BLaER1 treated with 17β-estradiol and CSF1 and Interleukin-3, amounts not matched to agents 10 nM and 100 nM (cell line): Measurements from ENCODE around the gene GARNL3.

Experiments
- H3K27ac ChIP-seq, 11 experiments: shearing (Covaris generic); formaldehyde crosslinking; 2 replicates each; pipeline ENCODE4 v1.8.1; 2022
- H3K27me3 ChIP-seq, 11 experiments: shearing (Covaris generic); formaldehyde crosslinking; 2 replicates each; pipeline ENCODE4 v1.8.1; 2022
- H3K36me3 ChIP-seq, 11 experiments: shearing (Covaris generic); formaldehyde crosslinking; 2 replicates each; pipeline ENCODE4 v1.8.1; 2022
- H3K4me1 ChIP-seq, 10 experiments: shearing (Covaris generic); formaldehyde crosslinking; 2 replicates each; pipeline ENCODE4 v1.8.1; 2022
- H3K4me2 ChIP-seq, 11 experiments: shearing (Covaris generic); formaldehyde crosslinking; 2 replicates each; pipeline ENCODE4 v1.8.1; 2022
- H3K4me3 ChIP-seq, 10 experiments: shearing (Covaris generic); formaldehyde crosslinking; 2 replicates each; pipeline ENCODE4 v1.8.1; 2022
- H3K9ac ChIP-seq, 11 experiments: shearing (Covaris generic); formaldehyde crosslinking; 2 replicates each; pipeline ENCODE4 v1.8.1; 2022
- H3K9me3 ChIP-seq, 11 experiments: shearing (Covaris generic); formaldehyde crosslinking; replicated peaks in 1 of 11; 2 replicates each; pipeline ENCODE4 v1.8.1; 2022
- H4K20me1 ChIP-seq, 11 experiments: shearing (Covaris generic); formaldehyde crosslinking; 2 replicates each; pipeline ENCODE4 v1.8.1; 2022
- Cebpa-rat ChIP-seq, 11 experiments: shearing (Covaris generic); IDR thresholded peaks; 2 replicates each; pipeline ENCODE4 v1.8.1; 2022

The GARNL3 gene

DNA sequence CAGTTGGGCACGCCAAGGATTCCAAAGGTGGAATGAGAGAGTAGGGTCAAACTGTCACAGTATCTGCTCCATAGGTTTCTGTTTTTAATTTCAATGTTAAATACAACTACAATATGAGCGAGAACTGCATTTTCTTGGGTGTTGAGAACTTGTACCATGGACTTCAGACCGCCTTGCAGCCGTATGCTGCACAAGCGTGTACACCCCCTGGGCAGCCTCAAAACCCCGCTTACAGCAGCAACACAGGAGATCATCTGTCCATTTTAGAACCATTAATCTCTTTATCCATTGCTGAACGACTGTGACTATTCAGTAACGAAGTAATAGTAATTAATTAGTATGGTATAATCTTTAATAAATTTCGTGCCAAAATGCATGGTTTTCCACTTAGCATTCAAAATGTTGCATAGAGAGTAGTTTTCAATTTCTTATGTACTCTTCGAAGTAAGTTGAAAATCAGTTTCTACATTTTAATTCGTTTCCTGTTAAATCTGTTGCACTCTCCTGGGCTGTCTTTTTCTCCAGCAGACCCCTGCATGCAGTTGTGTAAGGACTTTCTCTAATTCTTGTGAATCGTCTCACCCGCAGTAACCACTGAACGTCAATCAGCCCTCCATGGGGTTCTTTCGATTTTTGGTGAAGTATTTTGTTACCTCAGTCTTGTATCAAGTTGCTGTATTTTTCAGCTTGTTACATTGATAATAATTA lies 42.0 kb upstream of the GARNL3 start:
- Histone ChIP-seq H3K9ac (no peak overlapping the region), H3K4me1 (peaks cover 6 to 39% (median 32%) of the 10 kb centered on the region in 10 experiments; a peak in 18 of 20 replicates), H3K27ac (no peak overlapping the region), H3K27me3 (peaks cover 15 to 25% (median 19%) of the 10 kb centered on the region in 11 experiments), H4K20me1 (peaks cover 0 to 23% (median 12%) of the 10 kb centered on the region in 11 experiments; a peak in 12 of 22 replicates), H3K9me3 (no peaks in the 10 kb centered on the region), H3K4me3 (no peak overlapping the region), H3K36me3 (no peaks in the 10 kb centered on the region), H3K4me2 (peak overlapping the region in 8 of 11 experiments; percentile 43 to 62 (median 51); a peak in 15 of 22 replicates)
- TF ChIP-seq Cebpa-rat (IDR thresholded peaks at IDR 0.05) = no peak

DNA sequence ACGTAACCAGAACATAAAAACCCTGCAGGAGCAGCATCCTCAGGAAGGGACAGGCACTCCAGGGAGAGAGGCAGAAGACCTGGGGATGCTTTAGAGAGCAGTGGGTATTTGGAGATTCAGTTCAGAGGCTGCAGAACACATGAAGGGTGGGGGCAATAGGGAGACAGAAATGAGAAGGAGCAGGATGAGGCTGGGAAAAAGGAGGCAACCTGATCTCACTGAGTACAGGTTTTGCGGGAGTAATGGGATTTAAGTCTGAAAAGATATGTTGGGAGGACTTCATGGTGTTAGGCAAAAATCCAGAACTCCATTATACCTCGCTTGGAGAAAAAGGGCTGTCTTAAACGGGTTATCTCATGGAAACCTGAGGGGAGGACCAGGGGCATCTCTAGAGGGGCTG lies 41.3 kb upstream of the GARNL3 start:
- Histone ChIP-seq H4K20me1 (peaks cover 0 to 23% (median 12%) of the 10 kb centered on the region in 11 experiments; a peak in 12 of 22 replicates), H3K27ac (no peak overlapping the region), H3K9me3 (no peaks in the 10 kb centered on the region), H3K4me3 (no peak overlapping the region), H3K4me2 (peak overlapping the region in 3 of 11 experiments; percentile 82 to 94 (median 84); a peak in 4 of 22 replicates), H3K9ac (no peak overlapping the region), H3K27me3 (peaks cover 15 to 25% (median 19%) of the 10 kb centered on the region in 11 experiments), H3K4me1 (peaks cover 6 to 39% (median 32%) of the 10 kb centered on the region in 10 experiments; a peak in 18 of 20 replicates), H3K36me3 (no peaks in the 10 kb centered on the region)
- TF ChIP-seq Cebpa-rat (IDR thresholded peaks at IDR 0.05) = no peak

DNA sequence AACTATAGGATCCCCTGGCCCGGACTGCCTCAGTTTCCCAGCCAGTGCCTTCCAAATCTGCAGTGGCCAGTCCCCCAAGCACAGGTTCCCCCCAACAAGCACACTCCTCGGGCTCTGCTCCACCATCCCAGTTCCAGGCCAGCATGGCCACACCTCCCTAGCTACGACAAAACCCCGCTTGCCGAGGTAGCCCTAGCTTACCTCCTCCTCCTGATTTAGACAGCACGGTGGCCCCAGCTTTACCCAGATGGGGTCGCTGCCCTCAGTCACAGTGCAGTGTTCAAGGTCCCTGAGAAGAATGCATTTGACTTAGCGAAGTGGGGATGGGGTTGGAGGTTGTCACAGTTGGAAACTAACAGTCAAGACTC lies 40.8 kb upstream of the GARNL3 start:
- H3K4me3 ChIP-seq = peak overlapping the region; percentile 29 to 73 (median 62); a peak in 15 of 20 replicates

DNA sequence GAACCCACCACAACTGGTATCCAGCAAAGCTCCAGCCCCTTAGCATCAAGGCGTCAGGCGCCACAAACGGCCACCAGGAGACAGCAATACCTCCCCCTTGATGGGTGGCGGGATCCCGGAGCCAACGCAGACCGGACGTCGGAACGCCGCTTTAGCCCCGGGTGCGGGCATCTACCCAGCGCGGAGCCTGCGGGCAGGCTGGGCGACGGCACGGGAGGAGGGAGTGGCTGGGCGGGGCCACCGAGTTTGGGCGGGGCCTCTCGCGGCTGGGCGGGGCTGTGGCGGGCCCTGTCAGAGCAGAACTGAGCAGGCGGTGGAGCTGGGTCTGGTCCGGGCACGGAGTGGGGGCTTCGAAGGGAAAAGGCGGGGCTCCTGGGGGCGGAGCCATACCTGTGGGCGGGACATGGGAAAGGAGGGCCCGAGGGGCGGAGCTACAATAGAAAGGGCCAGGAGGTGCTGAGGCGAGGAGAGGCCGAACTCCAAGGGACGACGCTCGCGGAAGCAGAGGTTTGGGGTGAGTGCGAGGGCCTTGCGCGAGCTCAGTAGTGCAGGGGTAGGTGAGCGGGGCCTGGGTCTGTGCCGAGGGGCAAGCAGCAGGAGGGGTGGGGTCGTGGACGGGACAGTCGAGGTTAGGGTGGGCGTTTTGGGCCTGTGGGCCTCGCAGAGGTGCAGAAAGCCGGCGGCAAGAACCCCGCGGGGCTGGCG lies 40.2 kb upstream of the GARNL3 start:
- peaks cover 0 to 23% (median 12%) of the 10 kb centered on the region in 11 experiments; a peak in 12 of 22 replicates for H4K20me1 ChIP-seq
- H3K36me3 ChIP-seq = no peaks in the 10 kb centered on the region
- TF ChIP-seq Cebpa-rat (IDR thresholded peaks at IDR 0.05) = no peak
- H3K4me1 ChIP-seq = peaks cover 4 to 39% (median 30%) of the 10 kb centered on the region in 10 experiments; a peak in 18 of 20 replicates
- H3K27me3 ChIP-seq = peaks cover 15 to 25% (median 19%) of the 10 kb centered on the region in 11 experiments
- H3K27ac ChIP-seq = peak overlapping the region in 10 of 11 experiments; percentile 65 to 82 (median 74); a peak in 17 of 22 replicates
- no peaks in the 10 kb centered on the region for H3K9me3 ChIP-seq
- peak overlapping the region; percentile 51 to 73 (median 62) for H3K4me3 ChIP-seq
- H3K4me2 ChIP-seq = peak overlapping the region; percentile 76 to 94 (median 86)
- peak overlapping the region; percentile 30 to 79 (median 74); a peak in 19 of 22 replicates for H3K9ac ChIP-seq

More for the DNA sequence above, 40.8 kb upstream of the GARNL3 start:
- Histone ChIP-seq H3K27ac (no peak overlapping the region), H4K20me1 (peaks cover 0 to 23% (median 12%) of the 10 kb centered on the region in 11 experiments; a peak in 12 of 22 replicates), H3K4me1 (peaks cover 6 to 39% (median 31%) of the 10 kb centered on the region in 10 experiments; a peak in 18 of 20 replicates), H3K27me3 (peaks cover 15 to 25% (median 19%) of the 10 kb centered on the region in 11 experiments), H3K4me2 (peak overlapping the region; percentile 76 to 94 (median 86)), H3K36me3 (no peaks in the 10 kb centered on the region), H3K9ac (peak overlapping the region in 2 of 11 experiments; percentile 69 to 79; a peak in 1 of 22 replicates), H3K9me3 (no peaks in the 10 kb centered on the region)
- TF ChIP-seq Cebpa-rat (IDR thresholded peaks at IDR 0.05) = no peak

DNA sequence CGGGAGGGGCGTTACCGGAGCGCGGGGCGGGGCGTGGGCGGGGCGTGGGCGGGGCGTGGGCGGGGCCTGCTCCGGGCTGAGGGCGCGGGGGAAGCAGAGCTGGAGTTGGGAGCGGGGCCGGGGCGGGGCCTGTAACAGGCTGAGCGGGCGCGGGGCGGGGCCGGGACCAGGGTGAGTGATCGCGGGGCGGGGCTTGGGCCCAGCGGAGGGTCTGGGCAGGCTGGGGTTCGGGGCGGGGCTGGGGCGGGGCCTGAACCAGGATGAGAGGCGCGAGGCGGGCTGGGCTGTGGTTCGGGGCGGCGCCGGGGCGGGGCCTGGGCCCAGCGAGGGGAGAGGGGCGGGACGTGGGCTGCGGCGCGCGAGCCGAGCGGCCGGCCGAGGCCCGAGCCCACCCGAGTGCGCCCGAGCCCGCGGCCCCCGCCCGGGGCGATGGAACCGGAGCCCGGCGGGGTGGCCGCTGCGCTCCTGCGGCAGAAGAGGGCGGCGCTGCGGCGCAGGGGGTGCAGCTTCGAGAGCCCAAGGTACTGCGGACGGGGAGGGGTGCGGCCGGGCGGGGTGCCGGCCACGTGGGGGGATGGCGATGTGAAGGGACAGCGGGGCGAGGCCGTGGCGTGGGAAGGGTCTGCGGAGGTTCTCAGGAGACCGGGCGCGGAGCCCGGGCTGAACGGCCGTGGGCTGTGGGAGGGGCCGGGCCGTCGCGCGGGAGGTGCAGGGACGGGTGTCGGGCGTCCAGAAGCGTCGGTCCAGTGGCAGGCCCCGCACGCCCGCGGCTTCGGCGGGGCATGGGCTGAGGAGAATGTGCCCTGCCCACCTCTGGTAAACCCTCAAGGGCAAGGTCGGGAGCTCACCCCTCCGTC lies 39.5 kb upstream of the GARNL3 start:
- Histone ChIP-seq H3K27me3 (peaks cover 15 to 25% (median 19%) of the 10 kb centered on the region in 11 experiments), H3K9me3 (no peaks in the 10 kb centered on the region), H3K36me3 (no peaks in the 10 kb centered on the region), H3K4me2 (peak overlapping the region; percentile 95 to 99 (median 98)), H3K9ac (peak overlapping the region; percentile 64 to 79 (median 74)), H3K27ac (peak overlapping the region in 10 of 11 experiments; percentile 65 to 82 (median 74); a peak in 17 of 22 replicates), H3K4me3 (peak overlapping the region; percentile 65 to 79 (median 71)), H3K4me1 (peaks cover 0 to 39% (median 30%) of the 10 kb centered on the region in 10 experiments; a peak in 17 of 20 replicates), H4K20me1 (peaks cover 0 to 23% (median 12%) of the 10 kb centered on the region in 11 experiments; a peak in 12 of 22 replicates)
- no peak for TF ChIP-seq Cebpa-rat (IDR thresholded peaks at IDR 0.05)

DNA sequence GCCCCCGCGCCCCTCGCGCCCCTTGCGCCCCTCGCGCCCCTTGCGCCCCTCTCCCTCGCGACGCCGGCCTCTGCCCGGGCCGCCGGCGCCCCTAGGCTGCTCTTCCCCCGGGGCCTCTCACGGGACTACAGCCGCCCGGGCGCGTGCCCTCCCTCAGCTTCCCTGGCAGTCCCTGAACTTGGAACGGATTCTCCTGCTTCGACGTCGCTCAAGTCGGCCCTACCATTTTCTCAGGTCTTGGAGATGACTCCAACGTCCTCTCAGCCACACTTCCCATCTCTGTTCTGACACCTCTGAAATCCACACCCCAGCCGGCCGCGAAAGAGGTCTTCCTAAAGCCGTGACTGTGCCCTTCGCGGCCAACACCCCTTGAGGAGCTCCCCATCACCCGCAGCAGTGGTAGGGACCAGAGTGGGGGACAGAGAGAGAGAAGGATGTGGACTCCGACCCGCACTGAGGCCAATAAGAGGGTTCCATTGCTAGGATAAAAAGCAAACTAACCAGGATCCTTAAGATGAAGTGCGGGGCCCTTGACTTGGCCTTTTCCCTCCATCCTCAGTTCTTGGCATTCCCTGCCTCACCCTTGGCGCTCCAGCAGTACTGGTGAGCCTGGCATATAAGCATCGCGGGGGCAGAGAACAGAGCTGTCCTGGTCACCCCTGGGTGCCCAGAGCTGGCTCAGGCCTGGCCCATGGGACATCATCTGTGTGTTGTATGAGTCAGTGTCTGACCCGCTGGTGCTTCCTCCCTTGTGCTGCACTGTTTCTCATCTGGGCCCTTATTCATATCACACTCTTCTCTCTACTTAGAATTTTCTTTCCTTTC lies 38.6 kb upstream of the GARNL3 start:
- H3K27me3 ChIP-seq = peaks cover 15 to 25% (median 19%) of the 10 kb centered on the region in 11 experiments
- peak overlapping the region; percentile 54 to 79 (median 73) for H3K9ac ChIP-seq
- no peaks in the 10 kb centered on the region for H3K9me3 ChIP-seq
- peak overlapping the region in 5 of 11 experiments; percentile 52 to 61 (median 54); a peak in 6 of 22 replicates for H3K27ac ChIP-seq
- peak overlapping the region; percentile 95 to 99 (median 98) for H3K4me2 ChIP-seq
- no peaks in the 10 kb centered on the region for H3K36me3 ChIP-seq
- H3K4me3 ChIP-seq = peak overlapping the region; percentile 65 to 79 (median 71)
- no peak for TF ChIP-seq Cebpa-rat (IDR thresholded peaks at IDR 0.05)
- H3K4me1 ChIP-seq = peaks cover 0 to 39% (median 30%) of the 10 kb centered on the region in 10 experiments; a peak in 17 of 20 replicates
- peaks cover 0 to 23% (median 12%) of the 10 kb centered on the region in 11 experiments; a peak in 12 of 22 replicates for H4K20me1 ChIP-seq

DNA sequence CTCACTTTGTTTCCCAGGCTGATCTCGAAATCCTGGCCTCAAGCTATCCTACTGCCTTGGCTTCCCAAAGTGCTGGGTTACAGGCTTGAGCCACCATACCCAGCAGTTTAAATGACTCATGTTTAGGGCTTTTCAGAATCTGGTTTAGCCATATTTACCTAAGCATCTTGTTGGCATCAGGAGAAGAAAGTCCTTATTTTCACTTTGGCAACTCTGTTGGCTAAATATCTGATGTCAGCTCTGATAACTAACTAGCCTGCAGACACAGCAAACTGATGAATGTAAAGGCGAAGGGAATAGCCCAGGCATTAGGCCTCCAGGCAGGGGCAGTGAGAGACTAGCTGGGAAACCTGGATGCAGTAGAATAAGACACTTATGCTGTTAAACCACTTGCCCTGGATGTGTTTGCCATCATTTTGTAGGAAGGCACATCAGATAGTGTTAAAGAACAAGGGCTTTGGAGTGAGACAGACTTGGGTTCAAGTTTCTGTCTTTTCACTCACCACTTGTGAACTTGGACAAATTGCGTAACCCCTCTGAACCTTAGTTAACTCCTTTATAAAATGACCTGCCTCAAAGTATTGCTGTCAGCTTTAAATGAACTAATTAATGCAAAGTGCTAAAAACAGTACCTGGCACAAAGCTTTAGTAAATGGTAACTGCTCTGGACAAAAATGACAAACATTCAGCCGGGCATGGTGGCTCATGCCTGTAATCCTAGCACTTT lies 34.7 kb upstream of the GARNL3 start:
- TF ChIP-seq Cebpa-rat (IDR thresholded peaks at IDR 0.05) = peak in 4 of 11 experiments; percentile 21 to 59 (median 40); a peak in 5 of 22 replicates
- Histone ChIP-seq H3K4me1 (peaks cover 0 to 17% (median 13%) of the 10 kb centered on the region in 10 experiments; a peak in 17 of 20 replicates), H4K20me1 (peaks cover 0 to 16% (median 10%) of the 10 kb centered on the region in 11 experiments; a peak in 12 of 22 replicates), H3K27me3 (peaks cover 15 to 20% (median 17%) of the 10 kb centered on the region in 11 experiments), H3K36me3 (no peaks in the 10 kb centered on the region), H3K4me3 (no peak overlapping the region), H3K4me2 (no peak overlapping the region), H3K27ac (no peak overlapping the region), H3K9ac (no peak overlapping the region), H3K9me3 (no peaks in the 10 kb centered on the region)
